ENCODE data around the gene C10orf90.

C10orf90 gene

GRCh38 chr10:126634911-126635310 lies 35.6 kb downstream of the C10orf90 start:
- no peak for DNase-seq (ENCODE audit: low read depth in 2 of 2)

- no peak for DNase-seq (ENCODE audit: low read depth in 2 of 2)
Measured at GRCh38 chr10:126634347-126634746, 36.1 kb downstream of the C10orf90 start.

- no peak for DNase-seq (ENCODE audit: low read depth in 2 of 2)
Measured at GRCh38 chr10:126632705-126633104, 37.8 kb downstream of the C10orf90 start.

GRCh38 chr10:126629925-126630624 lies 40.4 kb downstream of the C10orf90 start:
- DNase-seq (ENCODE audit: low read depth in 2 of 2), result no peak

- DNase-seq (ENCODE audit: low read depth in 2 of 2), result no peak
Measured at GRCh38 chr10:126628746-126629145, 41.7 kb downstream of the C10orf90 start.

- DNase-seq (ENCODE audit: low read depth in 2 of 2), result no peak
Measured at GRCh38 chr10:126621846-126622245, 48.6 kb downstream of the C10orf90 start.

- no peak for DNase-seq (ENCODE audit: low read depth in 2 of 2)
Measured at GRCh38 chr10:126618466-126618865, 52.0 kb downstream of the C10orf90 start.

GRCh38 chr10:126617733-126618132 lies 52.8 kb downstream of the C10orf90 start:
- DNase-seq (ENCODE audit: low read depth in 2 of 2), result no peak

GRCh38 chr10:126617208-126617607 lies 53.3 kb downstream of the C10orf90 start:
- DNase-seq (ENCODE audit: low read depth in 2 of 2), result no peak

- no peak for DNase-seq (ENCODE audit: low read depth in 2 of 2)
Measured at GRCh38 chr10:126616737-126617136, 53.8 kb downstream of the C10orf90 start.

- no peak for DNase-seq (ENCODE audit: low read depth in 2 of 2)
Measured at GRCh38 chr10:126611303-126611702, 59.2 kb downstream of the C10orf90 start.

GRCh38 chr10:126609566-126609965 lies 60.9 kb downstream of the C10orf90 start:
- no peak for DNase-seq (ENCODE audit: low read depth in 2 of 2)

- DNase-seq (ENCODE audit: low read depth in 2 of 2), result no peak
Measured at GRCh38 chr10:126599949-126600682, 70.4 kb downstream of the C10orf90 start.

- DNase-seq (ENCODE audit: low read depth in 2 of 2), result no peak
Measured at GRCh38 chr10:126598009-126598408, 72.5 kb downstream of the C10orf90 start.

- no peak for DNase-seq (ENCODE audit: low read depth in 2 of 2)
Measured at GRCh38 chr10:126597211-126597610, 73.3 kb downstream of the C10orf90 start.

- no peak for DNase-seq (ENCODE audit: low read depth in 2 of 2)
Measured at GRCh38 chr10:126596472-126597016, 73.9 kb downstream of the C10orf90 start.

GRCh38 chr10:126595160-126595559 lies 75.3 kb downstream of the C10orf90 start:
- no peak for DNase-seq (ENCODE audit: low read depth in 2 of 2)

GRCh38 chr10:126593968-126594701 lies 76.4 kb downstream of the C10orf90 start:
- DNase-seq (ENCODE audit: low read depth in 2 of 2), result no peak

GRCh38 chr10:126592901-126593300 lies 77.6 kb downstream of the C10orf90 start:
- no peak for DNase-seq (ENCODE audit: low read depth in 2 of 2)

- DNase-seq (ENCODE audit: low read depth in 2 of 2), result no peak
Measured at GRCh38 chr10:126588024-126588423, 82.5 kb downstream of the C10orf90 start.

- no peak for DNase-seq (ENCODE audit: low read depth in 2 of 2)
Measured at GRCh38 chr10:126586878-126587277, 83.6 kb downstream of the C10orf90 start.

GRCh38 chr10:126586128-126586527 lies 84.4 kb downstream of the C10orf90 start:
- no peak for DNase-seq (ENCODE audit: low read depth in 2 of 2)
